HG02588 (cell line): Measurements from ENCODE around the gene CHAF1B.
"Not testable (repeated sequence)": the region's sequence is repeated elsewhere in the genome, so short reads cannot be mapped to it uniquely, and the experiment has no call there.

Source experiments
- ATAC-seq: cut with Tn5 transposase; IDR thresholded peaks from one replicate; pipeline ENCODE4 v1.9.1; 2021; ENCODE audit warnings: mild to moderate bottlenecking, moderate library complexity; ENCODE audit not compliant: unreplicated experiment

Gene CHAF1B

GRCh38 chr21:36386031-36386642, 945 bp downstream of the CHAF1B start:
- no peak for ATAC-seq

- no peak for ATAC-seq
These were observed 2.9 kb downstream of the CHAF1B start for GRCh38 chr21:36388096-36388495.

GRCh38 chr21:36388835-36389234, 3.6 kb downstream of the CHAF1B start:
- no peak for ATAC-seq

- not testable (repeated sequence) for ATAC-seq
These were observed 6.5 kb downstream of the CHAF1B start for GRCh38 chr21:36391649-36392048.

GRCh38 chr21:36395353-36396111, 10.3 kb downstream of the CHAF1B start:
- ATAC-seq, result no peak

- no peak for ATAC-seq
These were observed 11.1 kb downstream of the CHAF1B start for GRCh38 chr21:36396325-36396724.

- no peak for ATAC-seq
These were observed 11.8 kb downstream of the CHAF1B start for GRCh38 chr21:36396971-36397370.

GRCh38 chr21:36397606-36398005, 12.4 kb downstream of the CHAF1B start:
- ATAC-seq, result no peak

- not testable (repeated sequence) for ATAC-seq
These were observed 14.5 kb downstream of the CHAF1B start for GRCh38 chr21:36399736-36400135.

- ATAC-seq, result no peak
These were observed 15.5 kb downstream of the CHAF1B start for GRCh38 chr21:36400719-36401118.

GRCh38 chr21:36402339-36402738, 17.1 kb downstream of the CHAF1B start:
- ATAC-seq, result no peak

- no peak for ATAC-seq
These were observed 18.5 kb downstream of the CHAF1B start for GRCh38 chr21:36403713-36404112.

GRCh38 chr21:36408568-36408967, 23.4 kb downstream of the CHAF1B start:
- no peak for ATAC-seq

GRCh38 chr21:36411301-36411700, 26.1 kb downstream of the CHAF1B start:
- ATAC-seq, result no peak

GRCh38 chr21:36412916-36413315, 27.7 kb downstream of the CHAF1B start:
- no peak for ATAC-seq

GRCh38 chr21:36415375-36415774, 30.2 kb downstream of the CHAF1B start:
- ATAC-seq, result no peak

GRCh38 chr21:36419241-36419640, 34.0 kb downstream of the CHAF1B start:
- ATAC-seq, result no peak

GRCh38 chr21:36419996-36420395, 34.8 kb downstream of the CHAF1B start:
- no peak for ATAC-seq

- no peak for ATAC-seq
These were observed 35.6 kb downstream of the CHAF1B start for GRCh38 chr21:36420571-36421339.

- no peak for ATAC-seq
These were observed 37.3 kb downstream of the CHAF1B start for GRCh38 chr21:36422279-36423098.
